ENCODE results near the gene IL1RAPL1.
"Not testable (repeated sequence)": the region's sequence is repeated elsewhere in the genome, so short reads cannot be mapped to it uniquely, and the experiment has no call there.

Gene IL1RAPL1

GRCh38 chrX:28638775-28639174, 51.5 kb downstream of the IL1RAPL1 start:
- no peak for DNase-seq

- no peak for DNase-seq
Measured at GRCh38 chrX:28639451-28639850, 52.2 kb downstream of the IL1RAPL1 start.

GRCh38 chrX:28649541-28649940, 62.3 kb downstream of the IL1RAPL1 start:
- DNase-seq = no peak

GRCh38 chrX:28651186-28651585, 63.9 kb downstream of the IL1RAPL1 start:
- DNase-seq = no peak

- DNase-seq = no peak
Measured at GRCh38 chrX:28659269-28659668, 72.0 kb downstream of the IL1RAPL1 start.

GRCh38 chrX:28665778-28666177, 78.5 kb downstream of the IL1RAPL1 start:
- DNase-seq = no peak

GRCh38 chrX:28668303-28668702, 81.1 kb downstream of the IL1RAPL1 start:
- no peak for DNase-seq

GRCh38 chrX:28668957-28669356, 81.7 kb downstream of the IL1RAPL1 start:
- no peak for DNase-seq

- no peak for DNase-seq
Measured at GRCh38 chrX:28670074-28670473, 82.8 kb downstream of the IL1RAPL1 start.

GRCh38 chrX:28675173-28675572, 87.9 kb downstream of the IL1RAPL1 start:
- no peak for DNase-seq

- DNase-seq = no peak
Measured at GRCh38 chrX:28693101-28693500, 105.9 kb downstream of the IL1RAPL1 start.

GRCh38 chrX:28697732-28698131, 110.5 kb downstream of the IL1RAPL1 start:
- no peak for DNase-seq

- DNase-seq = no peak
Measured at GRCh38 chrX:28701222-28701621, 114.0 kb downstream of the IL1RAPL1 start.

GRCh38 chrX:28706964-28707363, 119.7 kb downstream of the IL1RAPL1 start:
- no peak for DNase-seq

- DNase-seq = no peak
Measured at GRCh38 chrX:28709421-28709820, 122.2 kb downstream of the IL1RAPL1 start.

- no peak for DNase-seq
Measured at GRCh38 chrX:28717864-28718263, 130.6 kb downstream of the IL1RAPL1 start.

GRCh38 chrX:28718450-28718849, 131.2 kb downstream of the IL1RAPL1 start:
- DNase-seq = no peak

- no peak for DNase-seq
Measured at GRCh38 chrX:28719620-28720019, 132.4 kb downstream of the IL1RAPL1 start.

- no peak for DNase-seq
Measured at GRCh38 chrX:28752330-28752729, 165.1 kb downstream of the IL1RAPL1 start.

- DNase-seq = no peak
Measured at GRCh38 chrX:28756175-28756574, 168.9 kb downstream of the IL1RAPL1 start.

GRCh38 chrX:28756647-28757046, 169.4 kb downstream of the IL1RAPL1 start:
- no peak for DNase-seq

GRCh38 chrX:28757290-28757689, 170.0 kb downstream of the IL1RAPL1 start:
- no peak for DNase-seq

- DNase-seq = not testable (repeated sequence)
Measured at GRCh38 chrX:28766561-28766960, 179.3 kb downstream of the IL1RAPL1 start.

- no peak for DNase-seq
Measured at GRCh38 chrX:28773807-28774206, 186.6 kb downstream of the IL1RAPL1 start.

- DNase-seq = no peak
Measured at GRCh38 chrX:28787206-28787605, 200.0 kb downstream of the IL1RAPL1 start.

GRCh38 chrX:28800671-28801070, 213.4 kb downstream of the IL1RAPL1 start:
- DNase-seq = not testable (repeated sequence)
